HG03565 (cell line): ENCODE data around the gene PLEKHA8.

Source experiments
- ATAC-seq: cut with Tn5 transposase; IDR thresholded peaks from one replicate; pipeline ENCODE4 v1.9.1; 2021; ENCODE audit warnings: mild to moderate bottlenecking, moderate library complexity; ENCODE audit not compliant: unreplicated experiment

Gene PLEKHA8

DNA sequence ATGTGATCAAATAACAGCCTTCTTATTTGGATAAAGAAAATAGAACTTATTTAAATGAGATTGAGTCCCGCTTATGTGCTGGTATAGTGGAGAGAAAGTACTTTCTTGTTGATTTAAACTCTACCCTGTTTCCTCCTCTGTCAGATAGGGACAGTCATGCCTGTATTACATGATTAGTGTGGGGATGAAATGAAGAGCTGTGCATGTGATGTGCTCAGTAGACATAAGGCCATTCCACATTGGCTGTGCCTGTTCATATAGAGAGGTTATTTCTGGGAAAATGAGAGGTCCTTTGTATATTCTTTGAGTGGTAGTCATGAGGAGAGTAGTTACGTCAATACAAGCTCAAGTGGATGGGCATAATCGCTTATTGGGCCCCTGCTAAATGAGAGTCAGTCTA is 112.2 kb downstream of the PLEKHA8 start:
- no peak for ATAC-seq

DNA sequence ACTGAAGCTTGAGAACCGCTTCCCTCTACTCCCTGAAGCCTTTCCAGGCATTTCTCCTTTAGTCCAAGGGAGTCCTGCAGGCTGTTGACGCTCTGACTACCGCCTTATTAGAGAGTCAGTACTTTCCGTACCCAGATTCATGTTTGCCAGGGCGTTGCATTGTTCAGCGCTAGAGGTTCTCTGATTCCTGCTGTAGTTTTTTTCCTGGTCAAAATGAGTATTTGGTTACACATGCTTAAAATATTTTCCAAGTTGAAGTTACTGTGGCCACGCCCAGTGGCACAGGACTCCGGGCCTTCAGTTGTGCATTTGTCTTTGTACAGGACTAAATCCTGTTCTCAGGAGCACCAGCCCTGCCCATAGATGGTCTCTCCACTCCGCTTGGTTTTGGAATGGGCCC is 114.5 kb downstream of the PLEKHA8 start:
- no peak for ATAC-seq

DNA sequence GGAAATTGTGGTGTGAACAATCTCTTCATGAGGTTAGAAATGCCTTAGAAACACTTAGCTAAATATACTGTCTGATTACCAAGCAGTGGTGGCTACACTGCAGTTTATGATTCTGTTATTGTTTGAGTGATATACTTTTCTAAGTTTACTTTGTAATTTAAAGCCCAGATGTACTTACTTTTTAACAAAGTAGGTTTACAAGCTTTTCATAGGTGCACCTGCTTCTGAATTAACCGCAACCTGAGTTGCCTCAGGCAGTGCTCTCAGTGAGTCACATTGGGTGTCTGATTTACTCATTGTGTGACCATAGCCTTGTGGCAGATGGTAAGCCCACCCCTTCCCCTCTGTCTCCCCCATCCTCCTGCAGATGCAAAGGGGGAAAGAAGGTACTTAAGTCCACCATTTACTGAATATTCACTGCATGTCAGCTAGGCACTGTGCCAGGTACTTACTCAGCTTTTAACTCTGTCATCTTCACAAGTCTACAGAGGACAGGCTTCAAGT is 115.6 kb downstream of the PLEKHA8 start:
- no peak for ATAC-seq

DNA sequence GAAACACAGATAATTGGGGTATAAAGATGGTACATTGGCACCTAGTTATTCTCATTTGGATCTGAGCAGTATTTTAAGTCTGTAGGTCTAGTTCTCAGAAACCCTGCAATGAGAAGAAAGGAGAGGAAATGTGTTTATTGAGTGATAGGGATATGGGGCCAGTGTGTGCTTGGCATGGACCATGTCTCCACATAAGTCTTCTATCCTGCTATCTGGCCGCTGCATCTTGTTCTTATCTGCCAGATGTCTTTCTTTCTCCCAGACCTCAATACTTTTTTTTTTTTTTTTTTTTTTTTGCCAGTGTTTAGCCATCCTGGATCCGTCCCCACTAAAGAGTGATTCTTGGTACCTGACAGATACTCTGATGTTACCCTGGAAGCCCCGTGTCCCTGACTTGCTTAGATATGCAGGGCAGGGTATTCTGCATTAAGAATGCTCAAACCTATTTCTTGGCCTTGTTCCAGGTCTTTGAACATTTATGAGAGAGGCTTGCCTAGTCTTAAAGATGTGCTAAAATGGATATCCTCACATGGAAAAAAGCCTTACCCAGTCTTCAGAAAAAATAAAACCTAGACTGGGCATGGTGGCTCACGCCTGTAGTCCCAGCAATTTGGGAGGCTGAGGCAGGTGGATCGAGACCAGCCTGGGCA is 116.6 kb downstream of the PLEKHA8 start:
- no peak for ATAC-seq

DNA sequence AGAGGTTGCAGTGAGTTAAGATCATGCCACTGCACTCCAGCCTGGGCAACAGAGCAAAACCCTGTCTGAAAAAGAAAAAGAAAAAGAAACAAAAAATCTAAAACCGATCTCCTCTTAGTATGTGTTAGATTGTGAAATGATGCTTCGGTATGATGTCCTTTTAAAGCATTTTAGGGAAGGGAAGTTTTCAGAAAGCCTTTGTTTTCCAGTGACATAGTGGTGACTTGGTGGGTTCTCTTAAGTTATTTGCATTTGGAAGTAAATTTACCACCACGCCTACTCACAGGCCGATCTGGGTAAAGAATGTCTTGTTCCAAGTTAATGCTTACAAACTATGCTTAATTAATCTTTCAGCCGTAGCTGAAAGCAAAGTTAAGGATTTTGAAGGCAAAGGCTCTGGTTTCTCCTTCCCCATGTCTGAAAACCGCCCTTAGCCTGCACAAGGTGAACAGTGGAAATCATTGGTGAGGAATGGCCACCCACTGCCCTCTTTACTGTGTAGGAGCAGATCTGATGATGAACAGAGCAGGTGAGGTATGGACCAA is 117.3 kb downstream of the PLEKHA8 start:
- ATAC-seq, result no peak

DNA sequence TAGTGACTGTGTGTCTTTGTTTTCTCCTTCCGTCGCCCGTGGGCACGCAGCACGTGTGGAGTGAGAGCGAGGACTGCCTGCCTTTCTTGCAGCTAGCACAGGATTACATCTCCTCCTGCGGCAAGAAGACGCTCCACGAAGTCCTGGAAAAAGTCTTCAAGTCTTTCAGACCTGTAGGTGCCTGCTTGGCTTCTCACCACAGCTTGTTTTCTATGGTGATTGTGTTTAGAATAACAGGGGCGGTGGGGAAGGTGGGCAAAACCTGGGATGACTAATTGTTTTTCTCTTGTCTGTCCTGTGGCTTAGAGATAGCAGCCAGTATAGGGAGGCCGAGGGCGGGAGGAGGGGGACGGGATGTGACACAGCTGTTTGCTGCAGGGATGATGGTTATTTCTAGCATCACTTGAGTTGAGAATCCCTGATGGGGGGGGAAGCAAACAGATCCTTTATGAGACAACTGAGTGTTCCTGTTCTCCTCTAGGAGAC is 118.0 kb downstream of the PLEKHA8 start:
- ATAC-seq, result no peak

DNA sequence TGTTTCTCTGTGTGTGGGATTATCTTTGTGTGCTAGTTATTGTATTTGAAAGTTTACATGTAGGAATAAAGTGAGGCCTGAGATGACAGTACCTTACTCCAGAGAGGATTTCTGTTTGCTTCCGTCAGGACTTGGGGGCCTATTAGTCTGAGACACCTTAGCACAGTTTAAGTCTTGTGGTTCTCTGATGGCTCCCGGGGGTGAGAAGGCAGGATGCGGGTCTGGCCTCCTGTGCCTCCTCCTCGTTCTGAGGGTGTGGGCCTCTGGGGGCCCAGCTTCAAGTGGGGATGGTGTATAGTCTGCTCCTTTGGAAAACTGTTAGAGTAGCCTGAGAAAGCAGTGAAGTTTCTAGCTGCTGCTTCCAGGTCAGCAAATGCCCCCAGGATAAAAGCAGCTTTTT is 119.0 kb downstream of the PLEKHA8 start:
- no peak for ATAC-seq

DNA sequence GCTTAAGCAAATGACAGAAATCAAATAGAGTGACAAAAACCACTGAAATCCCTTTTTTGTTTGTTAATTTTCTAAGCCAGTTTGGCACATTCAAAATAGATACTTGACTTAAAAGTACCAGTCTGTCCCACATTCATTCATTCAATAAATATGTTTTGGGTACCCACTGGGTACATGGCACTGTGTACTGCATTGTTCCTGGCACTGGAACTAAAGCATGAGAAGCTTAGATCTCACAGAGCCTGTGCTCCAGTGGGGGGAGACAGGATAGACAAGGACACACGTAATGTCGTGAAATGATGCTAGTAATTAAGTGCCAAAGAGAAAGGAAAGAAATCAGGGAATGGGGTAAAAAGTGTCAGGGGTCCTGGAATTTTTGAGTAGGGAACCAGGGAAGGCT is 119.6 kb downstream of the PLEKHA8 start:
- ATAC-seq, result no peak

DNA sequence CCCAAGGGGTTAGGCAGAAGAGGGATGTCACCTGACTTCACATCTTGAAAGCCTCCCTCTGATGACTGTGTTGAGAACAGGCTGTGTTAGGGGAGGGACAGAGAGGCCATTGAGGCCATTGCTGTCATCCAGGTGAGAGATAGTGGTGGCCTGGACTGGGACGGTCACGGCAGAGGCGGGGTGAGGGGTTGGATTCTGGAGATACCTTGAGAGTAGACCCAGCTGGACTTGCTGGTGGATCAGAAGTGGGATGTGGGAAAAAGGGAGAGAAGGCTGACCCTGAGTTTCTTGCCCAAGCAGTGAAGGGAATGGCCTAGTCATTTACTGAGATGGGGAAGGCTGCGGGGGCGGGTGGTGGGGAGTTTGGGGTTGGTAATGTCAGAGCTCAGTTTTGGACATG is 120.2 kb downstream of the PLEKHA8 start:
- ATAC-seq, result no peak

DNA sequence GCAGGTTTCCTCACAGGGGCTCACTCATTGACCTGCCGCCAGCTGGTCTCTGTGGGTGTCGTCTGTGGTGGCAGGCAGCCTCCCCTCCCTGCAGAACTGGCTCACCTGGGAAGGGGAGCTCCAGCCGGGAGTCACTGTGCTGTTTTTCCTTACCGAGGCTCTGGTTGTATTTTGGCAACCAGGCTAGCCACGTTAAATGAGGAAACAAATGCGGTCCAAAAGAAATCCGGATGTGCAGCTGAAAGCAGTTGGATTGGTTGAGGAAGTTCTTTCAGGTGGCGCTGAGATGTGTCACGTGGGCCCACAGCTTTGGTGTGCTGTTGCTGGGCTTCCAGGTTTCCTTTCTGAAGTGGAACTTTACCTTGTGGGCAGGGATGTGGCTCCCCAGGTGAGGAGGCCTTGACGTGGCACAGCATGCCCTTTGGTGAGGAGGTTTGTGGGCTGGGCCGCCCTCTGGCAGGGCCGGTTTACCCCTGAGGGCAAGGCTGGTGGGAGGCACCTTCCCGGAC is 120.8 kb downstream of the PLEKHA8 start:
- no peak for ATAC-seq

DNA sequence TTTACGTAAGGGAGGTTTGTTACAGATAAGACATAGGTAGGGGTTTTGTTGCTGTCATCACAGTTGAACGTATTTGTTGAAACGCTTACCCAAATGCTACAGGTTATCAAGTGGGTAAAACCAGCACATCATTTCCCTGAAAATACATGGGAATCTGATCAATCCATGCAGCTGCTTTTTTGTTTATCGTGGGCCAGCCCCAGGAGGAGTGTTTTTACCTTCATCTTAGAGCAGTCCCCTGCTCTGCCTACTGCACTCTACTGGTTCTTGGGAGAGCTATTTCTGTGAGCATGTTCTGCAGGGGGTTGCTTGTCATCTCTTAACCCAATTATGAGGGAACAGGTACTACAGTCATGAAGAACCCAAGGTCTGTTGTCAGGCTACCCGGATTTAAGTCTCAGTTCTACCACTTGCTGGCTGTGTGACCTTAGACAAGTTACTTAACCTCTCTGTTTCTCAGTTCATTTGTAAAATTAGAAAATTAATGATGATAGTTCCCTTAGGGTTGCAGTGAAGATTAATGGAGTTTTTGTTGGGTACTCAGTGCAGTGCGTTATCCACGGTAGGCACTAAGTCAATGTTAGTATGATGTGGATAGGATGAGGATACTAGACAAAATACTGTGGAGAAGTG is 121.5 kb downstream of the PLEKHA8 start:
- ATAC-seq, result no peak

DNA sequence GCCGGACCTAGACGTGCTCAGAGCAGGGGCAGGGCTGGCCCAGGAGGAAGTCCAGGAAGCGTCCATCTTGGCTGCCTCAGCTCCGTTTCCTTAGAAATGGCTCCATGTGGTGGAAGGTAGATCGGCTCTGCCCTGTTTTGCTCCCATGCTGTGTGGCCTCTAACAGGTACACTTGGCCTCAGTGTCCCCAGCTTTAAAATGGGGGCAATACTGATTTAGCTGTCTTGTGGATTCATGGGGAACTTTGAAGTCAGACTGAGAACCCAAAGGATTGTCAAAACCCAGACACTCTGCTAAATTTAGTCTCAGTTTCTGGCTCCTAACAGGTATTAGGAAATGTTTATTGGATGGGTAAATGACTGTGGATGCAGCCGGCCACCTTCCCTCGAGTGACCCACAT is 122.5 kb downstream of the PLEKHA8 start:
- no peak for ATAC-seq

DNA sequence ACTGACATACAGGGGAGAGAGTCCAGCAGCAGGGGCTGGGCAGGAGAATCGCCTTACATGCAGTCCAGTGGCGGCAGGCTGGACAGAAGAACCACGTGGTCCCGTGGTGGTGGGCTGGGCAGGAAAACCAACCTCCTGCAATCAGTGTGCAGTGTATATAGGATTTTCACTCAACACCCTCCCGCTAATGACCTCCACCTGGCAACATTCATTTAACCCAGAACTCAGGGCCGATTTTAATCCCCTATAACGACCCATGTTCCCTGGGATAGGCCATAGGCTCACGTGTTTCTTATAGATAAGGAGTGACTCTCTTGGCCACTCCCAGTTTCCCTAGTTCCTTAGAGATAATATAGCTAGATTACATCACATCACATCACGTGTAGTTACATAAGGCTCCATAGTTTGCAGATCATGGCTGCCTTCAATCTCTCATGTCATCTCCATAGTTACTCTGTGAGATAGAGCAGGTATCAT is 125.9 kb downstream of the PLEKHA8 start:
- no peak for ATAC-seq

DNA sequence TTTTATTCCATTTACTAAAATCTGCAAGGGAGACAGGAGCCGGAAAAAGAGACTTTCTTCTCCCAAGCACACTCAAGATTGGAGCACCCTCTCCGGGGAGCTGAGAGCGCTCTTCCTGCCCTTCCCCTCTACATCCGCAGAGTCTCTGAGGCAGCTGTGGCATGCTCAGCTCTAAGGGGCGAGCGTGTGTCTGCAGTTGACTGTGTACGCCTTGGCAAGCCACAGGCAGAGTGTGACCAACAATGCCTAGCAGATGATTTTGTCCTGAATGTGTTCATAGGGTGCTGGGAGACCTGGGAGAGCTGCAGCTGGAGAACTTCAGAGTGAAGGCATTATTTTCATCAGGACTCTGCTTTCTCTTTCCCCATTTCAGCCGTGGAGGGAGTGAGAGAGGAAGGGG is 127.3 kb downstream of the PLEKHA8 start:
- ATAC-seq, result no peak

DNA sequence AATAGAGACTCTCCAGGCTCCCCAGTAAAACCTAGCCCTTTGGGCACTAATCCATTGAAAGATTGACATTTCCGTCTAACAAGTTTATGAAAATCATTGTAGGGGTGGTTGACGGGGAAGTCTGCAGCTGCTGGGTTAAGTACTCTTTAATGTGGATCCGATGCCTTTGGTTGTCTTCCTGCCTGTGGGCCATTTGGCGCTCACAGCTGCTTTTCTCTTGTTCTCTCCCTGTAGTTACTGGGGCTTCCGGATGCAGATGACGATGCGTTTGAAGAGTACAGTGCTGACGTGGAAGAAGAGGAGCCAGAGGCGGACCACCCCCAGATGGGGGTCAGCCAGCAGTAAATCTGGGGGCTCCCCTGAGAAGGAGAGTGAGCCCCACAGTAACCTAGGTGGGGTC is 129.0 kb downstream of the PLEKHA8 start:
- no peak for ATAC-seq

DNA sequence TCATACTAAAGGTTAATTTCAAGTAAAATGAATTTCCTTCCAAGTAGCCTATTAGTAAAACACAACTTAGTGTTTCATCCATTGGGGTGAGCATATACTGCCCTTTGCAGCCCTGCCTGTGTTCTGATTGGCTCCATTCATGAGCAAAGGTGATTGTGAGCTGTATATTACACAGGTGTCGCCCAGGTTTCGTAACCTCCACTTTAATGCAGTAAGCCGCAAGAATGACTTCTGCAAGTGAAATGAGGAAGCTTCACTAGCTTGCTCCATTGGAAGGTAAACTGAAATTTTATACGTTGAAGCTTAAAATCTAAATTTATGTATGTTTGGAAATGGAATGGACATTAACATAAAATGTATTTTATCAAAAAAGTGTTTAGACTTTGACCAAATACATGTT is 131.0 kb downstream of the PLEKHA8 start:
- no peak for ATAC-seq

DNA sequence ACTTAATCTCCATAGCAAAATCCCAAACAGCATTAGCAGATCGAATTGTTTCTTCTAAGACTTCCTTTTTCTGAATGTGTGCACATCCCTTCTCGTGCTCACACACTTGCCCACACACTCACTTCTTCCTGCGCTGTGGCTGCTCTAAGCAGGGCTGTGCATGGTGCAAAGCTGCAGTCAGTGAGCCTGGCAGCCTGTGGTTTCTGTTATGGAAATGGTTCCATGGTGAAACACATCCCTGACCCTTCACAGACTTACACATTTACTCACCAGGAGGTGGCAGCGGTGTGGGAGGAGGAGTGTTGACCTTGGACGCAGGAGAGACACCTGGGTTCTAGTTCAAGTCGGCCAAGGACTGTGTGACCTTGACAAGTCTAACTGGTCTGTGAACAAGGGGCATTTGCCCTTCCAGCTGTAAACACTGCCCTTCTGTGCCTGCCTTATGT is 131.5 kb downstream of the PLEKHA8 start:
- no peak for ATAC-seq

DNA sequence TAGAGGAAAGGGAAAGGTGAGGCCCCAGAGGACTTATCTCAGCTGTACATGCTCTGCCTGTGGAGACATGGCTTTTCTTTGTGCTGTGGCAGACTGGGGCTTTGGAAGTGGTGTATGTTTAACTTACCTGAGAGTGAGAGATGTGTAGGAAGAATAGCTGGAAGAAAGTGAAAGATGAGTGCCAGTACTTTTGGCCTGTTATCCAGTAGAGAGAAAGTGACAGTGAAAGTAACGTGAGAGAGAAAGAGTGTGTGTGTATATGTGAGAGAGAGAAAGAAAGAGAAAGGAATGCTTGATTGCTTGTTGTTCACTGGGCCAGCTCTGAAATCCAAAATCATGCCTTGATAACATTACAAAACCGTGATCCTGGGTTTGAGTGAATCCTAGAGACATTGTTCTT is 132.1 kb downstream of the PLEKHA8 start:
- no peak for ATAC-seq

DNA sequence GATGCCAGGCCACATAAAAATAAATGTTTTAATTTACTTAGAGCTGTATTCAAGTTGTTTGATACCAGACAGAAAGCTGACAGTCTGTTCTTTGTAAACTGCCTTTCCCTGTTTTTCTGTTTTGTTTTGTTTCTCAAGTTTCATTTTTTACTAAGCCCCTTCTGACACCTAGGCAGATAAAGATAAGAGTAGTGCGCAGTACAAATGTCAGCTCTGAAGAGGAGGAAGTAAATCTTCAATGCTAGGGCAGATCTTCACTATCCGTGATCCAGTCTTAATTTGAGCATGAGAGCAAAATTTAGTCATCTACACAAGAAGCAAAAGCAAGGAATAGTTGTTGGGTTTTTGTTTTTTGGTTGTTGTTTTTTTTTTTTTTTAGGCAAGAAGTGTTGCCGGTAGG is 133.9 kb downstream of the PLEKHA8 start:
- no peak for ATAC-seq

DNA sequence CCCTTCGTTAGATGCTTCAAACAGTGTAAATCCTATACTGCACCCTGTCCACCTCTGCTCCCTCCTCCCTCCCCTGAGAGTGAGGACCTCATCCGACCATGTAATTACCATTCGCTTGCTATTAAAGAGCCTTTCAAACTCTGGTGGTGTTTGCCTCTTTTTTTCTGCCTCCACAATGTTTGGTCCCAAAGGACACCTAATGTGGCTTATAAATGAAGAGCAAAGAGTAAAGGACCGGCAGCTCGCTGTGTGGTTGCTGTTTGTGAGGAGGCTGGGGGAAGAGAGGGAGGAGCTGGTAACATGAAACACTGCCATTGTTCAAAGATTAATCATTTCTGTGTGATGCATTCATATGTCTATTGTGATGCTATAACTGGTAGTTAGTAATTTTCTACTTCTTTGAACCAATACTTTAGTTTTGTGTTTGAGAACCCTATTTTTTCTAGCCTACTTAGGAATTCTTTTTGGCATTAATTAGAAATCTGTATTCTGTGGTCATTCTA is 134.5 kb downstream of the PLEKHA8 start:
- no peak for ATAC-seq

DNA sequence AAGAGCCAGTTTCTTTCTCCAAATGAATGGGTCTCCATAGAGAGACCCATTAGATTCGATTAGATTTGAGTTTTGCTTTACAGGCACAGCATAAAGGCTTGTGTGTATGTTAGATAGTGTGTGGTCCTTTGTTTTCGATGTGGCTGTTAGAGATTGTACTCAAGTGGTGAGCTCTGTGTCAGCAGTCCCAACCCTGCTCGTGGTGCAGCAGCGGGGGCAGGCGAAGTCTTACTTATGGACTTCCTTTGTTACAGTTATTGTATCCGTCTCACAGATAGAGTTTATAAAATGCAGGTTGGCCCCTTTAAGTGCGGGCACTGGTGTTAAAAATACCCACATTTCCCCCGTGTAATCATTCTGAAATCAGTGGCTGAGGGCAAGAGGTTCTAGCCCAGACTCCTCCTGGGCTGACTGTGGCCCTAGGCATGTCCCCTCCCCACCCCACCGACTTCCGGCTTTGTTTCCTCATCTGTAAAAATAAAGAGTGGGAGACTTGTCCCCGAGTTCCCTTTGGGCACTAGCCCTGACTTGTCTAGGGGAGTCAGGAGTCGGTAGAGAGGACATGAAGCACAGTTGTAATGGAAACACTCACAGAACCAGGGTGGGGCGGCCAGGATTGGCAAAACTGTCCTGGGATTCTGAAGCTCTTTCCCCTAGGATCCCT is 135.2 kb downstream of the PLEKHA8 start:
- ATAC-seq, result no peak
